ENCODE results near the gene BCL3.
"Not testable (repeated sequence)": the region's sequence is repeated elsewhere in the genome, so short reads cannot be mapped to it uniquely, and the experiment has no call there.

BCL3 gene, protein sequence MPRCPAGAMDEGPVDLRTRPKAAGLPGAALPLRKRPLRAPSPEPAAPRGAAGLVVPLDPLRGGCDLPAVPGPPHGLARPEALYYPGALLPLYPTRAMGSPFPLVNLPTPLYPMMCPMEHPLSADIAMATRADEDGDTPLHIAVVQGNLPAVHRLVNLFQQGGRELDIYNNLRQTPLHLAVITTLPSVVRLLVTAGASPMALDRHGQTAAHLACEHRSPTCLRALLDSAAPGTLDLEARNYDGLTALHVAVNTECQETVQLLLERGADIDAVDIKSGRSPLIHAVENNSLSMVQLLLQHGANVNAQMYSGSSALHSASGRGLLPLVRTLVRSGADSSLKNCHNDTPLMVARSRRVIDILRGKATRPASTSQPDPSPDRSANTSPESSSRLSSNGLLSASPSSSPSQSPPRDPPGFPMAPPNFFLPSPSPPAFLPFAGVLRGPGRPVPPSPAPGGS

DNA sequence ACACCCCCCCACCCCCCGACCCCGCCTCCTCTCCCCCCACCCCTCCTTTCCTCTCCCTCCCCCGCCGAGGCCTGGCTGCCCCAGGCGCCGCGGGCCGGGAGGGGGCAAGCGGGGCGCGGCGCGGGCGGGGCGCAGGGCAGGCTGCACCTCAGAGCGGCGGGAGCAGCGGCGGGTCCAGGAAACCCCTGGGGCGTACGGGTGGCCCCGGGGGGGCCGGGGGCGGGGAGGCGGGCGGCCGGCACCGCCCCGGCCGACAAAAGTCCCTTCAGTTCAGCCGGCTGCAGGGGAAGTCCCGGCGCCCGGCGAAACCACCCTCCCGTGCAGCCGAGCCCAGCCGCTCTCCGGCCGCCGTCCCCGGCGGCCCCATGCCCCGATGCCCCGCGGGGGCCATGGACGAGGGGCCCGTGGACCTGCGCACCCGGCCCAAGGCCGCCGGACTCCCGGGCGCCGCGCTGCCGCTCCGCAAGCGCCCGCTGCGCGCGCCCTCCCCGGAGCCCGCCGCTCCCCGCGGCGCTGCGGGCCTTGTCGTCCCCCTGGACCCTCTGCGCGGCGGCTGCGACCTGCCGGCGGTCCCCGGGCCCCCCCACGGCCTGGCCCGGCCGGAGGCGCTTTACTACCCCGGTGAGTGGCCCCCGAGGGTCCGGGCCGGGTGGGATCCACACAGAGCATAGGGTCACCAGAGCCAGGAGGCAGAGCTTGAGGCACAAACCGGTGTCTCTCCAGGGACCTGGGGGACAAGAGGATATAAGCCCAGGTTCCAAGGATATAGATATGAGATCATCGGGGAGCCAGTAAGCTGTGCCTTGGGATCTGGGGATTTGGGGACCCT lies at the start of gene BCL3:
BCL3 (plus strand) TSS at position 283 of the 829 bp plus-strand sequence; CDS start at position 366, 83 bp downstream.
- DNase-seq (ENCODE audit: low read depth), result no peak

DNA sequence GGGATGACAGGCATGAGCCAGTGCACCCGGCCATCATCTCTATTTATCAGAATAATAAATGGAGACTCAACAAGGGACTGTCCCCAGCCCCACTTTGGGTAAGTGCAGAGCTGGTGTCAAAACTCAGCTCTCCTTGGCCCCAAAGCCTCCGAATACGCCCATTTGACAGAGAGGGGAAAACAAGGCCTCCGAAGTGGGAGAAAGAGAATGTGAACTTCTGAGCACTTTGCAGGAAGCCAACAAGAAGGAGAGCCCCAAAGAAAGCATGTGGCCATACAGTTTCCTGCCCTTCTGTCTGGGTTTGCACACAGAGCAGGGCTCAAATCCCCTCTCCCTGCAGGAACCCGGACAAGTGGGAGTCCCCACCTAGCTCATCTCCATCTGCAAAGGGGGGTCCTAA lies 48.0 kb upstream of the BCL3 start:
- DNase-seq (ENCODE audit: low read depth), result no peak

DNA sequence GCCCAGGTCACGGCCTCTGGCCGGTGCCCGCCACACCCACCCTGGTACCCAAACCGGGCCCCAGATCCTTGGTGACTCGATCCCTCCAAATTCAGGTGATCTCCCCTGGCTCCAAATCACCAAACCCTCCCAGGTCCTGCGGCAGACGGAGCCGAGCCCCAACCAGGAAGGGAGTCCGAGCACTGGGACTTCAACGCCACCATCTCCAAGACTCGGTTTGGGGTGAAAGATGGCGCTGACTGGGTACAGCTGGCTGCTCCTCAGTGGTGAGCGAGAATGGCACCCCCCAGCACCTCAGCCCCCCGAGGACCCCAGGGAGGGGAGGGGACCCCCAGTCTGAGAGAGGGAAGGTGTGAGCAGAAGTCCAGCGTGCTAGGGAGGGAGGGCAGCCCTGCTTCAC lies 47.3 kb upstream of the BCL3 start:
- DNase-seq (ENCODE audit: low read depth), result no peak

DNA sequence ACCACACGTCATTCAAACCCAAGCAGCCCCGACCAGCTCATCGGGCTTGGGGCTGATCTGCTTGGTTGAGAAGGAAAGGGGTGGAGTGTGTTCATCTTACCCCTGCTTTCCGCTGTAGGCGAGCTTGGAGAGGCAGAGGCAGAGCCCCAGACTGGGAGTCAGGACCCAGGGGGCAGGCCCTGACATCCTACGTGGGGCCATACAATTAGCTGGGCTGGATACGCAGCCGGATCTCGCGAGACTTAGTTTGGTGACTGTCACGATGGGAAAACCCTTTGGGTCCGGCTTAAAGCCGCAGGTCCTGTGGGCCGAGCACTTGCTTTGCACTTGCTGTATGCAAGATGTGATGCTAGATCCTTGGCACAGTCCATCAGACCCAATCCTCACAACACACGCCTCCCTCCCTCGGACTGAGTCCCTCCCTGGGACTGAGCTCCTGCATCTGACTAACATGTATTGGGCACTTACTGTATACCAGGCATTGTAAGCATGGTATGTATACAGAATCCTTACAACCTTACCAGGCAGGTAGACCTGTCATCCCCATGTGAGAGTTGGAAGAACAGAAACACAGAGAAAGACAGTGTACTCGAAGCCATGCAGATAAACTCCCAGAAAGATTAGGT lies 45.8 kb upstream of the BCL3 start:
- no peak for DNase-seq (ENCODE audit: low read depth)

DNA sequence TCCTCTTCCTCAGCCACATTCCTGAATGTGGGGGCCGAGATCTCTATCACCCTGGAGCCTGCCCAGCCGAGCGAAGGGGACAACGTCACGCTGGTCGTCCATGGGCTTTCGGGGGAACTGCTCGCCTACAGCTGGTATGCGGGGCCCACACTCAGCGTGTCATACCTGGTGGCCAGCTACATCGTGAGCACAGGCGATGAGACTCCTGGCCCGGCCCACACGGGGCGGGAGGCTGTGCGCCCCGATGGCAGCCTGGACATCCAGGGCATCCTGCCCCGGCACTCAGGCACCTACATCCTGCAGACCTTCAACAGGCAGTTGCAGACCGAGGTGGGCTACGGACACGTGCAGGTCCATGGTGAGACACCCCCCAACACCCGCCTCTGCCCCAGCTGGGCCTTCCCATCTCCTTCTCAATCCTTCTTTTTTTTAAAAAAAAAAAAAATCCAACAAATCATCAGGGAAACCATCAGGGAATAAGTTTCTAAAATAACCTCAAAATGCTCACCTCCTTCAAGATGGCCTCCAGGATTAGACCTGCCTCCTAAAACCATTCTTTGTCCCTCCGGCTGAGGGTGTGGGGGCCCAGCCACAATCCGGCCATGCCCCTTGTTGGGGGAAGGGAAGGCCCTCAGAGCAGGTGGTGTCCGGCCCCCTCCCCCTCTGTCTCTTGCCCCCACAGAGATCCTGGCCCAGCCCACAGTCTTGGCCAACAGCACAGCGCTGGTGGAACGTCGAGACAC lies 45.0 kb upstream of the BCL3 start:
- DNase-seq (ENCODE audit: low read depth), result no peak

DNA sequence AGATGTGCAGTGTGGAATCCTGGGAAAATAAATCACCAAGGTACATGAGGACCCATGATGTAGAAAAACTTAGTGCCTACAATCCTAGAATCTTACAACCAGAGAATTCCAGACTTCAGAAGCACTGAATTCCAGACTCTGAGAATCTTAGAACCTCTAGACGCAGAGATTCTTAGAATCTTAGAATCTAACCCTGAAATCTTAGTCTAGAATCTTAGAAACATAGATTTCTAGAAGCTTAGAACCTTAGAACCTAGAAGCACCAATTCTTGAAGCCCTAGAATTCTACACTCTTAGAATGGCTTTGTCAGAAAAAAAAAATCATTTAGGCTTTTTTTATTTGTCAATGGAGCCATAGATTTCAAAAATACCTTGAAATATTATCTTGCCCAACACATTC lies 43.5 kb upstream of the BCL3 start:
- DNase-seq (ENCODE audit: low read depth), result no peak

DNA sequence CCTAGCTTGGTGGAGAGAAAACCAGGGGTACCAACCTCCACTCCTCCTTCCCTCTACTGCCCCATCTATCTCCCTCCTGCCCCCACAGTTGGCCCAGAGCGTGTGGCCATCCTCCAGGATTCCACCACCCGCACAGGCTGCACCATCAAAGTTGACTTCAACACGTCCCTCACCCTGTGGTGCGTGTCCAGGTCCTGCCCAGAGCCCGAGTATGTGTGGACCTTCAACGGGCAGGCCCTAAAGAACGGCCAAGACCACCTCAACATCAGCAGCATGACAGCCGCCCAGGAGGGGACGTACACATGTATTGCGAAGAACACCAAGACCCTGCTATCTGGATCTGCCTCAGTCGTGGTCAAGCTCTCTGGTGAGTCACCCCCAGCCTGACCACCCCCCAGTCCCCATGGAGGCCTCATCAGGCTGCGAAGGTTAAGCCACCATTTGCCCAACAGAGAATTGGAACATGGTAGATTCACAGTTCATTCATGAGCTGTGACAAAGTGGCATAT lies 43.0 kb upstream of the BCL3 start:
- DNase-seq (ENCODE audit: low read depth), result no peak

DNA sequence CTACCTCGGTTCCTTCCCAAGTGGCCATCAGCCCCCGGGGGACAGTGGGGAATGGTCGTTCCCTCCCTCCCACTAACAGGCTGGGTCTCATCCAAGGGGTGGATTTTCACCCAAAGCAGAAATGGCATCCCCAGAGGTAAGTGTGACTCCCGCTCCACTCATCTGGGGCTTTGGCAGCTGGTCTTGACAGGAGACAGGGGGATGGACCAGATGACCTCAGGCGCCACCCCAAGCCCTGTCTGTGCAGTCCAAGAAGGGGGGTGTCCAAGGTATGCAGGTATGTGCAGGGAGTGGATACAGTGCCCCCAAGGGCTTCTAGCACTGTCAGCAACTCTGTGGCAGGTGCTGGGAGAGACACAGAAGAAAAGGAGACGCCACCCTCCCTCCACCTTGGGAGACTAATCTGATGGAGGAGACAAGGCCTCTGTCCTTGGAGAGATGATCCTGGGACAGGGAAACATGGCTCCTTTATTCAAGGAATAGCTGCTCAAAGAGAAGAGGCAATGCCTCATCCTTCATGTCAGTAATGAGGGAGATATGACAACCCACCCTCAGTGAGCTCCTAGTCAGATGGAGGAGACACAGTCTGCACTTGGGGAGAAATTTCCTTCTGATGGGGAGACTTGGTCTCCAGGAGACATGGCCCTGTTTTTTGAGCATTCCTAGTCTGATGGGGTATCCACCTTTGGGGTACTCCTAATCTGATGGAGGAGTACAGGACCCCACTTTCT lies 41.8 kb upstream of the BCL3 start:
- no peak for DNase-seq (ENCODE audit: low read depth)

DNA sequence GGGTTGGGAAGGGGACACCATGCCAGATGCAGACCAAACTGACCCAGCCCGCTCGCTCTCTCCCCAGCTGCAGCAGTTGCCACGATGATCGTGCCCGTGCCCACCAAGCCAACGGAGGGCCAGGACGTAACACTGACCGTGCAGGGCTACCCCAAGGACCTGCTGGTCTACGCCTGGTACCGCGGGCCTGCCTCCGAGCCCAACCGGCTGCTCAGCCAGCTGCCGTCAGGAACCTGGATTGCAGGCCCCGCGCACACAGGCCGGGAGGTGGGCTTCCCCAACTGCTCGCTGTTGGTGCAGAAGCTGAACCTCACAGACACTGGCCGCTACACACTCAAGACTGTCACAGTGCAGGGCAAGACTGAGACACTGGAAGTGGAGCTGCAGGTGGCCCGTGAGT lies 40.7 kb upstream of the BCL3 start:
- no peak for DNase-seq (ENCODE audit: low read depth)

DNA sequence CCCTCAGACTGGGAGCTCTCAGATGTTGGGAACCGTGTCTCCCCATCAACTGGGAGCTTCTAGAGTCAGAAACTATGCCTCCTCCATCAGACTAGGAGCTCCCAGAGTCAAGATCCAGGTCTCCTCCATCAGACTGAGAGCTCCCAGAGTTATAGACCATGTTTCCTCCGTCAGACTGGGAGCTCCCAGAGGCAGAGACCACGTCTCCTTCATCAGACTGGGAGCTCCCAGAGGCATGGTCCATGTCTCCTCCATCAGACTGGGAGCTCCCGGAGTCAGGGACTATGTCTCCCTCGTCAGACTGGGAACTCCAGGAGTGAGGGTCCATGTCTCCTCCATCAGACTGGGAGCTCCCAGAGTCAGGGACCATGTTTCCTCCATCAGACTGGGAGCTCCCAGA lies 39.6 kb upstream of the BCL3 start:
- DNase-seq (ENCODE audit: low read depth), result no peak

DNA sequence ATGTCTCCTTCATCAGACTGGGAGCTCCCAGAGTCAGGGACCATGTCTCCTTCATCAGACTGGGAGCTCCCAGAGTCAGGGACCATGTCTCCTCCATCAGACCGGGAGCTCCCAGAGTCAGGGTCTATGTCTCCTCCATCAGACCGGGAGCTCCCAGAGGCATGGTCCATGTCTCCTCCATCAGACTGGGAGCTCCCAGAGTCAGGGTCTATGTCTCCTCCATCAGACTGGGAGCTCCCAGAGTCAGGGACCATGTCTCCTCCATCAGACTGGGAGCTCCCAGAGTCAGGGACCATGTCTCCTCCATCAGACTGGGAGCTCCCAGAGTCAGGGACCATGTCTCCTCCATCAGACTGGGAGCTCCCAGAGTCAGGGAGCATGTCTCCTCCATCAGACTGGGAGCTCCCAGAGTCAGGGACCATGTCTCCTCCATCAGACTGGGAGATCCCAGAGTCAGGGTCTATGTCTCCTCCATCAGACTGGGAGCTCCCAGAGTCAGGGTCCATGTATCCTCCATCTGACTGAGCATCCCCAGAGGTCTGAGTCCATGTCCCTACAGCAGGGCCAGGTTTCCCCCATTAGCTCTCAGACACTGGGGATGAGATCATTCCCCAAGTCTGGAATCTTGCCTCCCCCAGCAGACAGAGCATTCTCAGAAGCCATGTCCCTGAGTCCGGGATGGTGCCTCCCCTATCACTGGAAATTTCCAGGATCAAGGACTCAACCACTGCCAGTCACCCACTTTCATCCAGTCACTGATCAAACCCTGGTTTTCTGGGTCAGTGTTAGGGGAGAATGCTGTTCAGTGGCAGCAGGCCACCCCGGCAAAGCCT lies 38.9 kb upstream of the BCL3 start:
- not testable (repeated sequence) for DNase-seq (ENCODE audit: low read depth)

DNA sequence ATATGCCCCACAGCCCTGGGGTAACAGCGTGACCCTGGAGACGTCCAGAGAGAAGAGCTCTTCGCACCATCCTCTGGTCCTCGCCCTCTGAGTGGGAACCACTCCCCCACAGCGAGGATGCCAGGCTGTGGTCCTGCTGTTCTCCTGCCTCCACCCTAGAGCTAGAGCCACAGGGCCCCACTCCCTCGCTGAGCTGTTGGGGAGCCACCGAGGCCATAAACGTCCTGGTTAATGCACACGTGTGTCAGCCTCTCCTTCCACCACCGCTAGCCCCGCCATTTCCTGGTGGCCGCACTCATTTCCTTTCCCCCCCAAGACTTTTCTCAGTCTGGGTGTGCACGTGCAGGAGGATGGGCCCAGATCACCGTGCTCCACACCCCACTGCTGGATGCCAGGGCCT lies 38.0 kb upstream of the BCL3 start:
- DNase-seq (ENCODE audit: low read depth), result no peak

DNA sequence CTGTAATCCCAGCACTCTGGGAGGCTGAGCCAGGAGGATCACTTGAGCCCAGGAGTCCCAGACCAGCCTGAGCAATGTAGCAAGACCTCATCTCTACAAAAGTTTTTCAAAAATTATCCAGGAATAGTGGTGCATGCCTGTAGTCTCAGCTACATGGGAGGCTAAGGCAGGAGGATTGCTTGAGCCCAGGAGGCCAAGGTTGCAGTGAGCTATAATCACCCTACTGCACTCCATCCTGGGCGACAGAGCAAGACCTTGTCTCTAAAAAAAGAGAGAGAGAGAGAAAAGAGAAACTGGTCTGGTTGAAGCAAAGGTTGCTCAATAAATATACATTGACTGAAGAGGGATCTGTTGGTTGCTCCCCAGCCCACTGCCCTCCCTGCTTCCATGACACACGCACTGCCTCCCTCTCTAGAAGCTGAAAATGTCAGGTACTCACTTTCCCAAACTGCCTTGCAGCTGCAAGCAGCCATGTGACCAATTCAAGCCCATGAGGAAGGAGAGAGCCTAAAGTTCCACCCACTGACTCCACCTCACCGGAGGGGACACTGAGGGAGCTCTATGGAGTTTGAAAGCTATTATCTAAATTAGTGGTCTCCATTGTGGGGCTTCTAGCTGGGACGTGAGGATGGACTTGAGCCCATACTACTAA lies 35.5 kb upstream of the BCL3 start:
- no peak for DNase-seq (ENCODE audit: low read depth)

DNA sequence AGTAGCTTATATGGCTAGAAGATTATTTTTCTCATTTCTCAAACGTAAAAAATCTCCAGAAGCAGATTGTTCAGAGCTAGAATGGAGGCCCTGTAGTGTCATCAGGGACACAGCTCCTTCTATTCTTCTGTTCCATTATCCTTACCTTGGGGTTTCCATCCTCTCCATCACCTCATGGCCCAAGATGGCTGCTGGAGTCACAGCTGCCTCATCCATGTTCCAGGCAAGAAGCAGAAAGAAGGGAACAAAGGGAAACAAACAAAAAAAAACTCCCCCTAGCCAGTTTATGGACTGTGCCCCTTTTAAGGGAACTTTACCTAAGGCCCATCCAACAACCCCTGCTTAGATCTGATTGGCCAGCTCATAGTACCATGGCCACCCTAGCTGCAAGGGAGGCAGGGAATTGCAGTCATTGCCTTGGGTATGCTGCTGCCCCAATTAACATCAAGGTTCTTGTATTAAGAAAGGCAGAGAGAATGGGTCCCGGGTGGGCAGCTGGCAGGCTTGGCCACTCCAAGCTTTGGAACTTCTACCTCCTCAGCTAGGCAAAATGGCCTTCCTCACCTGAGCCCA lies 33.8 kb upstream of the BCL3 start:
- no peak for DNase-seq (ENCODE audit: low read depth)

DNA sequence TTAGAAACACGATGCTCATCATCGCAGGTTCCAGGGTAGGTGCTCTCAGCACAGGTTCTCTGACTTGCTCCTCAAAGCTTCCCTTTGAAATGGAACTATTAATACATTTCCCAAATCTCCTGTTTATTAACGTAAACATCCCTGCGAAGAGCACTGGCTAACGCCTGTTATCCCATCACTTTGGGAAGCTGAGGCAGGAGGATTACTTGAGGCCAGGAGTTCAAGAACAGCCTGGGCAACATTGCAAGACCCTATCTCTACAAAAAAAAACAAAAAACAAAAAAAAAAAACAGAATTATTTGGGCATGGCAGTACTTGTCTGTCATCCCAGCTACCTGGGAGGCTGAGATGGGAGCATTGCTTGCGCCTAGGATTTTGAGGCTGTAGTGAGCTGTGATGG lies 30.9 kb upstream of the BCL3 start:
- DNase-seq (ENCODE audit: low read depth), result no peak

DNA sequence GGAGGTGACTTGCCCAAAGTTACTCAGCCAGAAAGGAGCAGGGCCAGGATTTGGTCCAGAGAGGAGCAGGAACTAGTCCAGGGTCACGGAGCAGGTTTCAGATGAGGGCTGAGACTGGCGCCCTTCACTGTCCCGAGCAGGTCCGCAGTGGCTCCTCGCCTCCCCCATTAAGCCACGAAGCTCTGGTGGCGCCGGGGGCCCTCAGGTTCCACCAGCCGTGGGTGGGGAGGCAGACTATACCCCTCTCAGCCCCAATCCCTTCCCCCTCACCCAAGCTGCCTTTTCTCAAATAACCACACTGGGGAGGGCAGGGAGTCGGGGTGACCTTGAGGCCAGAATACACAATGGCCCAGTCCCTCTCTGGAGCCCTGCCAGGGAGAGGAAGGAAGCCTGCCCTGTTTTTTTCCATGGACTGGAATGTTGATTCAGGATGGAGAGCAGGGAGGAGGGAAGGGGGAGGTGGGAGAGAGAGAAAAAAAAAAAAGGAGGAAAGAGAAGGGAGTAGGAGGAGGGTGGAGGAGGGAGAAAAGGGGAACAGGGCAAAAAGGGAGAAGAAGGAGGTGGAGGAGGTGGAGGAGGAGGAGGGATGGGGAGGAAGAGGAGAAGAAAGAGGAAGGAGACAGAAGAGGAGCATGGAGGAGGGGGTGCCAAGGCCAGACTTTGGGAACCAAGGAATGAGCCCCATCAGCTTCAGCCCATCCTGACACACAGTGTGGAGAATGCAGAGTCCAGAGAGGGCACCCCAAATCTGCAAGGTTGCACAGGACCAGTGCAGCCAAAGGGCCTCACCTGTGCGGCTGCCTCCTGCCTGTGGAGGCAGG lies 29.9 kb upstream of the BCL3 start:
- no peak for DNase-seq (ENCODE audit: low read depth)

DNA sequence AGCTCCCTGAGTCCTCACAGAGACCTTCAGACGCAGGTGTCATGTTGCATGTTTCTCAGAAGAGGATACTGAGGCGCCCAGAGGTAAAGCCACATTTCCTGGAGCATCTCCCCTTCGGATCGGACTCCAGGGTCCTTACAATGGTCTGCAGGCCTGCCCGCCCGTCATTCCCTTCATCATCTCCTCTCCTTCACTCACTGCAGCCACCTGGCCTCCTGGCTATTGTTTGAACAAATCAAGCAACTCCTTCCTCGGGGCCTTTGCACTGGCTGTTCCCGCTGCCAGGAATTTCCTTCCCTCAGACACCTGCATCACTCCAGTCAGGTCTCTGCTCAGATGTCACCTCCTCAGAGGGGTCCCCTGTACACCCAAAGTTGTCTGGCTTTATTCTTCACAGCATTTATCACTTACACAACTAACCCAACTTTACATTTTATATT lies 29.2 kb upstream of the BCL3 start:
- no peak for DNase-seq (ENCODE audit: low read depth)

DNA sequence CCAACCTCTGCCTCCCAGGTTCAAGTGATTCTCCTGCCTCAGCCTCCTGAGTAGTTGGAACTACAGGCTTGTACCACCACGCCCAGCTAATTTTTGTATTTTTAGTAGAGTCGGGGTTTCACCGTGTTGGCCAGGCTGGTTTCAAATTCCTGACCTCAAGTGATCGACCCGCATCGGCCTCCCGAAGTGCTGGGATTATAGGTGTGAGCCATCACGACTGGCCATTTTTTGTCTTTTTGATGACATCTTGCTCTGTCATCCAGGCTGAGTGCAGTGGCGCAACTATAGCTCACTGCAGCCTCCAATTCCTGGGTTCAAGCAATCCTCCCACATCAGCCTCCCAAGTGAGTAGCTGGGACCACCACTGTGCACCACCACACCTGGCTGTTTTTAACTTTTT lies 28.1 kb upstream of the BCL3 start:
- not testable (repeated sequence) for DNase-seq (ENCODE audit: low read depth)

Data from fibroblast of the conjunctiva (primary cell).